ENCODE results near the gene PSME2. TPM values are rescaled to one million over a fixed set of nuclear protein-coding genes. Genes with fewer than 3 reads are reported as not detected.
A peak's percentile ranks its signal among the peaks of the same experiment; 100 is the strongest.

The PSME2 gene
- total and polyA plus RNA-seq, 10 of the 15 experiments (the other 5 are each of a cell fraction or from before 2014, with no cell fraction given) = 510 to 3,542 (median 913) TPM

GRCh38 chr14:24171422-24172260, 25.2 kb upstream of the PSME2 start, which contains the start of gene REC8 (continued):
- peak; percentile 24; the same call in 1 of the 2 replicates for TF ChIP-seq POLR2AphosphoS2 (IDR thresholded peaks at IDR 0.05; ENCODE audit: low read depth, low read length)
- TF ChIP-seq BACH1 (IDR thresholded peaks at IDR 0.05; ENCODE audit: borderline replicate concordance) = peak; percentile 68; the same call in 1 of the 2 replicates
- no peak for TF ChIP-seq TBL1XR1 (IDR thresholded peaks at IDR 0.05; ENCODE audit: low read depth, low read length)
- TF ChIP-seq EZH2 (IDR thresholded peaks at IDR 0.05; ENCODE audit: borderline replicate concordance, control insufficient read depth, low read depth, low read length) = no peak
- no peak for TF ChIP-seq CEBPB (IDR thresholded peaks at IDR 0.05; ENCODE audit: borderline replicate concordance in 1 of 2, low read depth in 2 of 2, low read length in 2 of 2)
- peak; percentile 87 for TF ChIP-seq RFX5 (IDR thresholded peaks at IDR 0.05; ENCODE audit: low read depth, low read length)
- TF ChIP-seq SUZ12 (IDR thresholded peaks at IDR 0.05; ENCODE audit: unreplicated experiment) = no peak
- peak; percentile 35 for TF ChIP-seq KLF5 (IDR thresholded peaks at IDR 0.05; ENCODE audit: partially characterized antibody)
- TF ChIP-seq PML (IDR thresholded peaks at IDR 0.05; ENCODE audit: low read length) = 0 out of 2 replicates have a peak, but pooled peaks have one; percentile 15
- no peak for TF ChIP-seq NR2C1 (IDR thresholded peaks at IDR 0.05)
- no peak for TF ChIP-seq ZNF622 (IDR thresholded peaks at IDR 0.05)
- peak; percentile 81 for TF ChIP-seq POLR2AphosphoS5 (IDR thresholded peaks at IDR 0.05; ENCODE audit: low read length)
- TF ChIP-seq NKRF (conservative IDR thresholded peaks at IDR 0.05) = 0 out of 2 replicates have a peak, but pooled peaks have one; percentile 59
- TF ChIP-seq POU2F2 (IDR thresholded peaks at IDR 0.05; ENCODE audit: borderline replicate concordance, low read depth, low read length) = 0 out of 3 replicates have a peak, but pooled peaks have one; percentile 4
- peak; percentile 24 for TF ChIP-seq SMAD5 (IDR thresholded peaks at IDR 0.05; ENCODE audit: low read depth)
- TF ChIP-seq POLR2A (IDR thresholded peaks at IDR 0.05; ENCODE audit: low read depth, low read length) = peak; percentile 76
- TF ChIP-seq CREB1 (IDR thresholded peaks at IDR 0.05; ENCODE audit: low read depth) = peak; percentile 38; the same call in 1 of the 2 replicates
- TF ChIP-seq PKNOX1 (IDR thresholded peaks at IDR 0.05) = peak; percentile 33
- TF ChIP-seq MEF2B (IDR thresholded peaks at IDR 0.05; ENCODE audit: partially characterized antibody, poor library complexity, severe bottlenecking) = peak; percentile 38
- TF ChIP-seq PAX5 (IDR thresholded peaks at IDR 0.05; ENCODE audit: borderline replicate concordance, low read depth, low read length) = peak; percentile 25; the same call in 1 of the 2 replicates
- TF ChIP-seq MTA2 (IDR thresholded peaks at IDR 0.05; ENCODE audit: low read depth) = no peak
- peak; percentile 3 for TF ChIP-seq PBX3 (IDR thresholded peaks at IDR 0.05; ENCODE audit: insufficient replicate concordance, low read depth, low read length)
- peak; percentile 74; the same call in 1 of the 2 replicates for TF ChIP-seq YY1 (IDR thresholded peaks at IDR 0.05; ENCODE audit: low read depth, low read length)
- TF ChIP-seq HDGF (IDR thresholded peaks at IDR 0.05) = peak; percentile 20; the same call in 1 of the 2 replicates
- TF ChIP-seq RUNX3 (IDR thresholded peaks at IDR 0.05; ENCODE audit: low read length) = peak; percentile 76
- TF ChIP-seq ZBED1 (IDR thresholded peaks at IDR 0.05; ENCODE audit: borderline replicate concordance) = no peak; the same call in 1 of the 2 replicates
- TF ChIP-seq TCF12 (IDR thresholded peaks at IDR 0.05; ENCODE audit: low read depth, low read length) = 0 out of 2 replicates have a peak, but pooled peaks have one; percentile 37
- TF ChIP-seq SUPT20H (IDR thresholded peaks at IDR 0.05; ENCODE audit: borderline replicate concordance, control insufficient read depth, low read depth, low read length) = no peak
